ENCODE measurements around the gene APEH. TPM values are rescaled to one million over a fixed set of nuclear protein-coding genes. Genes with fewer than 3 reads are reported as not detected.

Gene APEH
- total and polyA plus RNA-seq, 9 of the 15 experiments (the other 6 are each of a cell fraction or from before 2014, with no cell fraction given): 70.9 to 177 (median 117) TPM

GRCh38 chr3:49646236-49646635 is 27.9 kb upstream of the APEH start:
- no peaks in the 10 kb centered on the region for H4K20me1 ChIP-seq (replicated peaks; ENCODE audit: control insufficient read depth, insufficient read depth, low read length)
- no peak overlapping the region for H2AFZ ChIP-seq (ENCODE audit: low read depth, low read length)
- no peak for TF ChIP-seq MEF2A (IDR thresholded peaks at IDR 0.05; ENCODE audit: control insufficient read depth, low read depth, low read length)
- WGBS (ENCODE audit: insufficient coverage, low coverage, missing lambda C conversion rate): 30% methylated on average over 3 of the region's 3 CpGs
- H3K4me3 ChIP-seq: no peak overlapping the region
- no peaks in the 10 kb centered on the region for H3K9me3 ChIP-seq (replicated peaks; ENCODE audit: control insufficient read depth, insufficient read depth, low read depth, low read length)
- no peak for ATAC-seq
- no peak overlapping the region for H3K9ac ChIP-seq (ENCODE audit: insufficient read depth in 1 of 2, low read depth in 2 of 2, low read length in 2 of 2)
- H3K4me1 ChIP-seq (replicated peaks in 1 of 2; ENCODE audit: control insufficient read depth in 2 of 2, insufficient read depth in 2 of 2, low read length in 2 of 2): peaks cover 3 to 8% of the 10 kb centered on the region in 2 experiments; a peak in 3 of 5 replicates
- intact Hi-C loops (cut with micrococcal nuclease): no loop called here
- ChIA-PET POLR2A (interaction anchor here (0.6 to 1.3 kb wide), 2 partner anchors 9 to 14 kb away, joined by 3 read pairs; no protein-coding TSS in a partner anchor), CTCF (ENCODE audit: low intra/inter-chr PET ratio) (no interaction called here)
- no peak for FAIRE-seq
- H3K79me2 ChIP-seq (ENCODE audit: control insufficient read depth, insufficient read depth, low read length): no peaks in the 10 kb centered on the region
- H3K9me1 ChIP-seq (ENCODE audit: control insufficient read depth, insufficient read depth, low read length): no peaks in the 10 kb centered on the region
- BruUV-seq (replicated peaks): no TSS peak
- in situ Hi-C loops (cut with MboI): no loop called here
- no peak overlapping the region for H3K4me2 ChIP-seq (ENCODE audit: insufficient read depth, low read length)
- no peak for DNase-seq (ENCODE audit: extremely low read depth in 1 of 4, low spot score in 3 of 4)
- no peaks in the 10 kb centered on the region for H3K36me3 ChIP-seq (ENCODE audit: control insufficient read depth, insufficient read depth, low read length)
- no peaks in the 10 kb centered on the region for H3K27me3 ChIP-seq (ENCODE audit: control insufficient read depth in 2 of 2, insufficient read depth in 2 of 2, low read length in 2 of 2)
- H3K27ac ChIP-seq (ENCODE audit: extremely low read depth, low read depth, low read length): no peak overlapping the region

DNA sequence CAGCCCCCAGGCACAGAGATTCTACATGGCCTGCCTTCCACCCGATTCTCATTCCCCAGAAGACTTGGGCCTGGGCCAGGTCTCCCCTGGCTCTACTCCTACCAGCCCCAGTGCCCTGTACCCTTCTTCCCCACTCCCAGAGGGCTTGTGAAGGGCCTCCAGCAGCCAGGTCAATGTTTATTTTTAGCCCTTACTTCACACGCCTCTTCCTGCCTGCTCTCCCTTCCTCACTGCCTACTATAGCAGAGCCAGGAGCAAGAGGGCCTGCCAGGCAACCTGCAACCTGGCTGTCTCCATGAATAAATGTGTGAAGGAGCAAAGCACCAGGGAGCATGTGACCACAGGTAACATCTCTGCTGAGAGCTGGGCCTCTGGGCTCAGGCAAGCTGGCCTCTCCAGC is 26.4 kb upstream of the APEH start:
- FAIRE-seq (no peak), DNase-seq (ENCODE audit: extremely low read depth in 1 of 4, low spot score in 3 of 4) (no peak), ATAC-seq (no peak)
- Histone ChIP-seq H4K20me1 (replicated peaks; ENCODE audit: control insufficient read depth, insufficient read depth, low read length) (no peaks in the 10 kb centered on the region), H3K79me2 (ENCODE audit: control insufficient read depth, insufficient read depth, low read length) (no peaks in the 10 kb centered on the region), H3K9me1 (ENCODE audit: control insufficient read depth, insufficient read depth, low read length) (no peaks in the 10 kb centered on the region), H3K27ac (ENCODE audit: extremely low read depth, low read depth, low read length) (no peak overlapping the region), H3K36me3 (ENCODE audit: control insufficient read depth, insufficient read depth, low read length) (no peaks in the 10 kb centered on the region), H3K27me3 (ENCODE audit: control insufficient read depth in 2 of 2, insufficient read depth in 2 of 2, low read length in 2 of 2) (no peaks in the 10 kb centered on the region), H3K9me3 (replicated peaks; ENCODE audit: control insufficient read depth, insufficient read depth, low read depth, low read length) (no peaks in the 10 kb centered on the region), H3K4me2 (ENCODE audit: insufficient read depth, low read length) (no peak overlapping the region), H2AFZ (ENCODE audit: low read depth, low read length) (no peak overlapping the region), H3K9ac (ENCODE audit: insufficient read depth in 1 of 2, low read depth in 2 of 2, low read length in 2 of 2) (no peak overlapping the region), H3K4me3 (no peak overlapping the region), H3K4me1 (replicated peaks in 1 of 2; ENCODE audit: control insufficient read depth in 2 of 2, insufficient read depth in 2 of 2, low read length in 2 of 2) (peaks cover 3 to 21% of the 10 kb centered on the region in 2 experiments; a peak in 3 of 5 replicates)
- POLR2A ChIA-PET: interaction anchor here (1.0 kb wide), 1 partner anchor 18 kb away, joined by 5 read pairs; no protein-coding TSS in a partner anchor
- 29% methylated on average over 1 of the region's 2 CpGs for whole genome bisulfite sequencing (ENCODE audit: insufficient coverage, low coverage, missing lambda C conversion rate)
- CTCF ChIA-PET (ENCODE audit: low intra/inter-chr PET ratio): no interaction called here
- BruUV-seq (replicated peaks): no TSS peak
- intact Hi-C loops (cut with micrococcal nuclease): no loop called here
- in situ Hi-C loops (cut with MboI): no loop called here
- TF ChIP-seq, protein P1, sequence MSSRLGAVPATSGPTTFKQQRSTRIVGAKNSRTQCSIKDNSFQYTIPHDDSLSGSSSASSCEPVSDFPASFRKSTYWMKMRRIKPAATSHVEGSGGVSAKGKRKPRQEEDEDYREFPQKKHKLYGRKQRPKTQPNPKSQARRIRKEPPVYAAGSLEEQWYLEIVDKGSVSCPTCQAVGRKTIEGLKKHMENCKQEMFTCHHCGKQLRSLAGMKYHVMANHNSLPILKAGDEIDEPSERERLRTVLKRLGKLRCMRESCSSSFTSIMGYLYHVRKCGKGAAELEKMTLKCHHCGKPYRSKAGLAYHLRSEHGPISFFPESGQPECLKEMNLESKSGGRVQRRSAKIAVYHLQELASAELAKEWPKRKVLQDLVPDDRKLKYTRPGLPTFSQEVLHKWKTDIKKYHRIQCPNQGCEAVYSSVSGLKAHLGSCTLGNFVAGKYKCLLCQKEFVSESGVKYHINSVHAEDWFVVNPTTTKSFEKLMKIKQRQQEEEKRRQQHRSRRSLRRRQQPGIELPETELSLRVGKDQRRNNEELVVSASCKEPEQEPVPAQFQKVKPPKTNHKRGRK (tag; IDR thresholded peaks at IDR 0.05): no peak
- TF ChIP-seq PBX2 (CRISPR knock-in tag; IDR thresholded peaks at IDR 0.05; ENCODE audit: low read depth): no peak
- no peak for TF ChIP-seq PBX2 (tag; conservative IDR thresholded peaks at IDR 0.05; ENCODE audit: low read depth)
- no peak for TF ChIP-seq MXI1 (IDR thresholded peaks at IDR 0.05; ENCODE audit: low read depth, low read length)
- TF ChIP-seq ZNF217 (CRISPR knock-in tag; IDR thresholded peaks at IDR 0.05): no peak
- no peak for TF ChIP-seq CTBP1 (IDR thresholded peaks at IDR 0.05; ENCODE audit: borderline replicate concordance)
- TF ChIP-seq, protein P2, sequence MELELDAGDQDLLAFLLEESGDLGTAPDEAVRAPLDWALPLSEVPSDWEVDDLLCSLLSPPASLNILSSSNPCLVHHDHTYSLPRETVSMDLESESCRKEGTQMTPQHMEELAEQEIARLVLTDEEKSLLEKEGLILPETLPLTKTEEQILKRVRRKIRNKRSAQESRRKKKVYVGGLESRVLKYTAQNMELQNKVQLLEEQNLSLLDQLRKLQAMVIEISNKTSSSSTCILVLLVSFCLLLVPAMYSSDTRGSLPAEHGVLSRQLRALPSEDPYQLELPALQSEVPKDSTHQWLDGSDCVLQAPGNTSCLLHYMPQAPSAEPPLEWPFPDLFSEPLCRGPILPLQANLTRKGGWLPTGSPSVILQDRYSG (tag; conservative IDR thresholded peaks at IDR 0.05; ENCODE audit: low read depth): no peak
- no peak for TF ChIP-seq JUNB (CRISPR knock-in tag; conservative IDR thresholded peaks at IDR 0.05)
- TF ChIP-seq ESRRB (CRISPR knock-in tag; IDR thresholded peaks at IDR 0.05; ENCODE audit: borderline replicate concordance): no peak
